NCI-H1930 (cell line): ENCODE data around the gene BTRC.

Source experiments
- DNase-seq, 2 experiments: peaks; one replicate each; lab custom pipeline; 2025; lab: John Stamatoyannopoulos, UW

BTRC gene

GRCh38 chr10:101484175-101484745 is 130.3 kb downstream of the BTRC start:
- no peak for DNase-seq

DNA sequence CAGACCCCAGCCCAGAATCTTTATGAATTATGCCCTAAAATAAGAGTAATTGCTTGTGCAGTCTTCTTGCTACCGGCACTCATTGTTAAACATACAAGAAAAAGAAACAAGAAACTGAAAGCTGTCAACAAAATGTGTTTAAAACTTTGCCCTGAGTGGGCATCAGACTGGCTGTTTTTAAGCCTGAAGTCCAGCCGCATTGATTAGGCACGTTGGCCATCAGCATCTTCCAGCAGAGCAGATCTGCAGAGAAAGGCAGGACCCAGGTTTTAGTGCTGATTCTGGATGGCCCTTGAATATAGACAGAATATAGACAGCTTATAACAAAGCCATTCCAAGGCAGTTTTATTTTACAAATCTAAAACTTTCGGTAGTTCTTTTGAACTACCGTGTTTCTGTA is 131.2 kb downstream of the BTRC start:
- DNase-seq = no peak

- DNase-seq = peak in 1 of 2 experiments; percentile 22
Measured at GRCh38 chr10:101485681-101486554, 132.0 kb downstream of the BTRC start.

DNA sequence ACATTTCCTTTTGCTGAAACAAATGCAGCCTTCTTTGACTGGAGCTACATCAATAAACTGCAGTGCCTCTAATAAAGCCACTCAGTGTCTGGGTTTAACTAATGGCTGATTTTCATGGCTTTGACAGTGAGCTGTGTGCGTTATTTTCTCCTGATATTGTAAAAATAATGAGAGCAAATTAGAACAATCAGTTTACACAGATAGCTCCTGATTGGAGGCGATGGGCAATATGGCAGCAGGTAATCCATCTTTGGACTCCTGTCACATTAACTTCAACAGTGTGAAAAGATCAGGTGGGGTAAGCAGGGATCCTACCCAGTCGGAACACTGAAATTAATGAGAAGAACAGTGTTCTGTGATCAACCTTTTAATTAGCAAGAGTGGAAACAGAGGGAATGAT is 133.4 kb downstream of the BTRC start:
- DNase-seq = no peak

- peak in 1 of 2 experiments; percentile 20 for DNase-seq
Measured at GRCh38 chr10:101489355-101489754, 135.4 kb downstream of the BTRC start.

DNA sequence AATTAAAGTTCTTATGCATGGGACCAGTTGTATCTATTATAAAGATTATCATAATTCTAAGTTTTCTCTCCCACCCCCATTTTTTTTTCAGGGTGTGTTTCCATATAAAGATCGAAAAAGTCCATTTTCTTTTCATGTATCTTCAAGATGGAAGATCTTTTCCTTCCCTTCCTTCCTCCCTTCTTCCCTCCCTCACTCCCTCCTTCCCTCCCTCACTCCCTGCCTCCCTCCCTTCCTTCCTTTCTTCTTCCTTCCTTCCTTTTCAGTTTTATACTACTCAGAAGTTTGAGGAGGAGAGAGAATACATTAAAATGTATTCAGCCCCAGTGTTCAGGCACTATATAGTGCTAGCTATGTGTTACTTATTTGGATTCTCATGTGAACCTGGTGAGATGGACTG is 136.1 kb downstream of the BTRC start:
- DNase-seq = no peak

DNA sequence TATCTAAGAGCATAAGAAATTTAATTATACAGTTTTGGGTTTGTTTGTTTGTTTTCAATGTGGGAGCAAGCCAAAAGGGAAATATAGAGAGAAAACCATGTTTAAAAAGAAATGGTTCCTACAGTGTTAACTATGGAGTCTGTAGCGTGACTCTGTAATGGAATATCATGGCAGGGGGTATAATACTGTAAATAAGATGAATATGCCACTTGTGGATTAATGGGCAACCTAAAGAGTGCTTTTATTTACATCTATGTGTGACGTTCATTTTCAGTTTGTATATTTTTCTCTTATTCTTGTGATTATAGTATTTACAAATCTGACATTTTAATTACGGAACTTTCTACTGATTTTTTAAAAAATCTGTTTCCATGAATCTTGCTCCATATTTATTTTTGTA is 138.2 kb downstream of the BTRC start:
- DNase-seq = peak; percentile 0 to 56

DNA sequence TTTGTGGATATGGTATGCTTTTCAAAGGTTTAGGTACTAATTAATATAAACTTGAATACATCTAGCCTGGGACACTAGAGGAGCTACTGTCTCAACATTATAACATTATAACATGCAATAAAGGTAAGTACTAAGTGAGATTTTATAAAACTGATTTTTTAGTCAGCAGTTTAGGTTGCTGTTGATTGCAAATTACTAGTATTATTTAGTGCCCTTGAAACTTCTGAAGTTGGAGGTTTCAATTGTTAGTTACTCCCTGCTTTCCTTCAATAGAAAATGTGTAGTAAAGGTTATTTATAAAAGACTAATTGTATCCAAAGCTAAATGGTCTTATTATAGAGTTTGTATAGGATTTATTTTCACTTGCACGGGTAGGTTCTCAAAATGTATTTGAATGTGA is 138.8 kb downstream of the BTRC start:
- no peak for DNase-seq

- no peak for DNase-seq
Measured at GRCh38 chr10:101493249-101493648, 139.3 kb downstream of the BTRC start.

DNA sequence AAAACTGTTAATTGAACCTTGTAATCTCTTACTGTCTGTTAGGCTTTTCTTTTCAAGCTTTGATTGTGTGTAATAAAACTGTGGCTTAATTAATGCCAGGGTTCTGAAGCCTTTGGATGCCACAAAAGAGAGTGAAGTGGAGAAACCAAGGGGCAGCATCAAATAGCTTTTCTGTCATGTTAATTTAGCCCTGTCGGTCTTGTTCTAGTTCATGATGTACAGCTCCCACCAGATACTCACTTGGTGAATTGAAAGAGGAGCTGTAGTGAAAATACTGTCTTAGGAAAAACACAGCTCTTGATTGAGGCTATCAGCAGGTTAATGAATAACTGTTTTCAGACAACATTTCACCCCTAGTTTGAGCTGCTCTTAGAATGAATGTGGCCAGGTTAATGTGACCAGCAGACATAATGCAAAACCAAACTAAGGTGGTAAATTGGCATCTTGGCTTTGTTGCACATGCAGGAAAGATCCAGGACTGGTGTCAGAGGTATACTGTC is 139.9 kb downstream of the BTRC start:
- no peak for DNase-seq

DNA sequence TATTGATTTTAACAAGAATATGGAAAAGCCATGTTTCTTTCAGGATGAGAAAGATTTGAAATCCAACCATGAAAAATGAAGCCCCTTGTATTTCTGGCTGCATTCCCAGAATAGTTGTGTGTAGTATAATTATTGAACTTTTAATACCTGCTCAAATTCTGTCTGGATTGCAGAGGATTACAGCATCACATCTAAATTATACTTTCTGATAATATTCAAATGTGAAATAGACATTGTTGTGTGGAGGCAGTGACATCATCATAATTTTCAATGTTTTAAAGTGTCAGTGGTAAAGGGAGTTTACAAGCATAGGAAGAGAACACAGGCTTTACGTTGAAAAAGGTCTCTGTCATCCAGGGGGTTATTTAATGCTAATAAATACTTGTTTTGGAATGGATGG is 140.7 kb downstream of the BTRC start:
- no peak for DNase-seq

DNA sequence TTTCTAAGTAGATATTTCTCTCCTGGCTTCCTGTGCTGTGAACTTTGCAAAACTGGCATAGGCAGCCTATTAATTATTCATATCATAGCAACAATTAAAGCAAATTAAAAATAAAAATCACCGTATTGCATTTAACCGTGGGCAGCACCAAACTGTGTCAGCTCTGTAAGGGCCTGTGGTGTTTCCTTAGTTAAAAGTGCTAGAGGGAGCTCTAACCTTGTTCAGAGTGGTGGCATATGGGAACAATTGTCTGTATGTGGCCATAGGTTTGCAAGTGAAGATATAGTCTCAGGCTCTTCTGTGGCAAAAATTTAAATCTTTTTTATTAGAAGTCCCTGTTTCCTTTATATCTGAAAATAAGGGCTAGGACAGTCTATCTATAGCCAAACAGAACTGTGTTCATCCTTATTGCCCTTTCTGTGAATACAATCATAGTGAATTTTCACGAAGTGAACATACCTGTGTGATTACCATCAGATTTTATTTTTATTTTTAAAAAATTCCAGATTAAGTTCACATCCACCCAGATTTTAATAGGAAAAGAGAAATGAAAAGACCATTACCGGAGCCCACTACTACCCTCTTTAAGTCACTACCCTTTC is 141.5 kb downstream of the BTRC start:
- peak in 1 of 2 experiments; percentile 8 for DNase-seq

- no peak for DNase-seq
Measured at GRCh38 chr10:101504438-101504837, 150.5 kb downstream of the BTRC start.

GRCh38 chr10:101506829-101507661 is 153.1 kb downstream of the BTRC start:
- no peak for DNase-seq

GRCh38 chr10:101507828-101508227 is 153.9 kb downstream of the BTRC start:
- DNase-seq = no peak

- DNase-seq = no peak
Measured at GRCh38 chr10:101511938-101512337, 158.0 kb downstream of the BTRC start.

GRCh38 chr10:101512738-101513137 is 158.8 kb downstream of the BTRC start:
- no peak for DNase-seq

DNA sequence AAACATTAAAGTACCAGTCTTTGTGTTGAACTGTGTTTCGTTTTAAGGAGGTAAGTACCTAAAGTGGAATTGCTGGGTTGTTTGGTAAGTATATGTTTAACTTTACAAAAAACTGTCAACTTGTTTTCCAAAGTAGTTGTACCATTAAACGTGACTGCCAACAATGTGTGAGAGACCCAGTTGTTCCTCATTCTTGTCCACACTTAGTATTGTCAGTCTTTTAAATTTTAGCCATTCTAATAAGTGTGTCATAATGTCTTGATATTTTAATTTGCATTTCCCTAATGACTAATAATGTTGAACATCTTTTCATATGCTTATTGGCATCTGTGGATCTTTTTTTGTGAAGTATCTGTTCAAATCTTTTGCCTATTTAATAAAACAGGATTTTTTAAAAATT is 159.8 kb downstream of the BTRC start:
- no peak for DNase-seq

GRCh38 chr10:101525848-101526247 is 171.9 kb downstream of the BTRC start:
- no peak for DNase-seq

GRCh38 chr10:101529207-101529606 is 175.2 kb downstream of the BTRC start:
- DNase-seq = no peak

DNA sequence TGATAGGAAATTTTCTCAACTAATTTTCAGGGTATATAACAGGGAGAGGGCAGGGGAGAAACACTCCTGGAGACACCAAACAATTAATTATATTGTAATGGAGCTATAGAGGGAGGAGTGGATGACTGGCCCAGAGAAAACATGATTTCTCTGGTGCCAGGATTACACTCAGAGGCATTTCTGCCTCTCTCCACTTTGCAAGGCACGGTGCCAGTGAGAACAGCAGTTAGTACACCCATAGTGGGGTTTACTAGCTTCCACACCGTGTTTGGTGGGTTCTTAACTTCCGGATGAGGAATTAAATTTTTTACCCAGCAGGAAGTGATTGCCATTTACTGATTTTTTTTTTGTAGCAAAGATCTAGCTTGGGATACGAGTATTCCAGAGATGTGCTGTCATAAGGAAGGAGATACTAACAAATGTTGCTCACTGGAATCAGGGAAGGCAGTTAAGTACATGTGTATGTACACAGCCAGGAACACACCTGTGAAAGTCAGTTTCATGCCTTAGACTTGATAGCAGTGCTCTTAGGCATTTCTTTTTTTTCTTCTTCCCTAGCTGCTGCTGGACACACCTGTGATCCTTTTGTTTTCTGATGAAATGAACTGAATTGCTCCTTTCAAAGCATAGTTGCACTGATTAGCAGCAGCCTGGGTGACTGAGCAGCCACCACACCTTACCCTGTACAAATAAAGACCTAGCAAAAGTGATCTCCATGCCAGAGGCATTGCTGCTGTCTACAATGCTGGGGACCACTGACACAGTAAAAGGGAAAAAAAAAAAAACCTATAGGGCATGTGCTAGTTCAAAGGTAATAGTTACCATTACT is 176.0 kb downstream of the BTRC start:
- no peak for DNase-seq
